Prostate gland (tissue), 2 donors: ENCODE measurements around the gene ADIG.

ENCODE experiments used
- CTCF ChIP-seq, 4 experiments: fragments of 200-600 bp in 2 of 4; fragments of 450-650 bp in 2 of 4; sonication (generic) in 2 of 4; IDR thresholded peaks; 1 replicate in 3 of 4; 2 replicates in 1 of 4; pipeline ENCODE4 v1.5.1; 2016 to 2019; ENCODE audit warnings: antibody characterized with exemption in 4 of 4, mild to moderate bottlenecking in 2 of 4, moderate library complexity in 2 of 4
- POLR2AphosphoS5 ChIP-seq: sonication (generic); formaldehyde crosslinking; IDR thresholded peaks from one replicate; pipeline ENCODE4 v1.6.1; 2017; ENCODE audit warnings: antibody characterized with exemption

- TF ChIP-seq CTCF (IDR thresholded peaks at IDR 0.05) (no peak), POLR2AphosphoS5 (no peak)
These were observed 34.3 kb downstream of the ADIG start for GRCh38 chr20:38615283-38615682.
